Dedifferentiated amniotic fluid mesenchymal stem cell (primary cell): Measurements from ENCODE around the gene CTNNA3.
A peak's percentile ranks its signal among the peaks of the same experiment; 100 is the strongest.
"Not testable (repeated sequence)": the region's sequence is repeated elsewhere in the genome, so short reads cannot be mapped to it uniquely, and the experiment has no call there.

Experiments used
- DNase-seq: peaks from one replicate; pipeline ENCODE4 v3.0.0-alpha.2; 2016; ENCODE audit errors: extremely low spot score

CTNNA3 gene

DNA sequence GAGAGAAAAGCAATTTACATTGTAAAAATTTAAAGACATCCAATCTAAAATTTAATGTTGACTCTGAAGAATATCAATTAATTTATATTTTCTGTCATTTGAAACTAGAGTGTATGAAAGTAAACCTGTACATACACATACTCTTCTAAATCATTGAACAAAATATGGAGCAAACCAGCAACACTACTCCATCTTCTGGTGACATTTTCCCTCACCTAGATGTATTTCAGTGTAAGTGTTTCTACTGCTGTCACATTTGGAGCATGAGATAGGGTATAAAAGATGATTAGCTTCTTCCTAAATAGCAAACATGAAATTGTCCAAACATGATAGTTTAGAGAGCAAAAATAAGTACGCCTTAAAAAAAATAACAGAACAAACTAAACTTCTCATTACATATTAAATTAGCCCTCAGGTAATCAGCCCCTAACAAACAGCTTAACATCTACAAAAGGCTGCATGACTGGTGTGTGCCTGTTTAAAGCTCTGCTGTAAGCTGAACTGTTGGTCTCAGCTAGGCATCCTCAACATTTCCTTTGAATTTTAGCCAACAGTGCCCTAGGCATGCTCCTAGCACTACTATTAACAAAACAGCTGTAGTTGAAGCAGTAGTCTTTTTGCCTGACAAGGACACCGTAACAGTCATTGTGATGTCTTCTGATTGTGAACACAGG lies 189.8 kb downstream of the CTNNA3 start:
- DNase-seq, result peak; percentile 41

DNA sequence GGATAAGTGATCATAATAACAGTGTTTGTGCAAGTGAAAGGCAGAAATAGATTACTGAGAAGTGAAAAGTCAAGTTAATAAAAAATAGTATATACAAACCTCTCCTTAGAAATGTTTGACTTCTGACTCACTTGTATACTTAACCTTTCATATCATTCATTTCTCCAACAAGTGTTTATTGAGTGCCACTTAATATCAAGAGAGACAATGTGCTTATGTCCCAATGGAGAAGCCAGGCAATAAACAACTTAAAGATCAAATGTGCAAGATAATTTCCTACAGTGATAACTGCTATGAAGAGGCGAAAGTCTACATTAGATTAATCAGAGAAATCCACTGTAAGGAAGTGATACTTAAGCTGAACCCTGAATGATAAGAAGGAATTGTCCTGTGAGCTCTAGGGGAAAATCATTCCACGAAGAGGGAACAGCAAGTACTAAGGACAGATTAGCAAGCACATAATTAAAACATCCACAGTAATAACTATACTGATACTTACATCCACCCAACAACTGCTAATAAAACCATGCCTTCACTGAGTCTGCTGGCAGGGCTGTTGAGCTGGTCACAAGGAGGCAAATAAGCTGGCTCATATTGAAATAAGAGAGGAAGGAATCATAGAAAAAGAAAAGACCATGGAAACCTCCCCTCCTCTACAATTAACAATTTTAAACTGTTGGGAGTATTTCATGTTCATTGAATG lies 203.5 kb downstream of the CTNNA3 start:
- no peak for DNase-seq

- DNase-seq, result no peak
Measured at GRCh38 chr10:67487906-67488619, 207.9 kb downstream of the CTNNA3 start.

GRCh38 chr10:67487199-67487598 lies 208.8 kb downstream of the CTNNA3 start:
- DNase-seq, result no peak

GRCh38 chr10:67477868-67478267 lies 218.1 kb downstream of the CTNNA3 start:
- DNase-seq, result no peak

DNA sequence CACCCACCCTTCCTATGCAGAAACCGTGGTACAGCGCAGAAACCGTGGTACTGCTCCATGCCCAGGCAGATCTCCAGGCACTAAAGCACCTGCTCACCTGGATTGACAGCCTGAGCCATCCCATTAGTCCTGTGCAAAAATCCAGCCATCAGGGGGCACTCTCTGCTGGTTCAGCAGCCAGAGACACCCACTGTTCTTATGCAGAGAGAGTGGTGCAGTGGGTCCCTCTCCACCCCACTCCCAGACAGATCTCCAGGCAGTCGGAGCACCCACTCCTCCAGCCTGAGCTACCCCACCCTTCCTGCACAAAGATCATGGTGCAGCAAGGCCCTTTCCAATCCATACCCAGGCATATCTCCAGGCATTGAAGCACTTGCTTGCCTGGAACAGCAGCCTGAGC lies 219.8 kb downstream of the CTNNA3 start:
- DNase-seq, result no peak

- no peak for DNase-seq
Measured at GRCh38 chr10:67473850-67474633, 222.0 kb downstream of the CTNNA3 start.

- no peak for DNase-seq
Measured at GRCh38 chr10:67471022-67471421, 225.0 kb downstream of the CTNNA3 start.

GRCh38 chr10:67464278-67464677 lies 231.7 kb downstream of the CTNNA3 start:
- DNase-seq, result no peak

GRCh38 chr10:67452892-67453291 lies 243.1 kb downstream of the CTNNA3 start:
- DNase-seq, result no peak

DNA sequence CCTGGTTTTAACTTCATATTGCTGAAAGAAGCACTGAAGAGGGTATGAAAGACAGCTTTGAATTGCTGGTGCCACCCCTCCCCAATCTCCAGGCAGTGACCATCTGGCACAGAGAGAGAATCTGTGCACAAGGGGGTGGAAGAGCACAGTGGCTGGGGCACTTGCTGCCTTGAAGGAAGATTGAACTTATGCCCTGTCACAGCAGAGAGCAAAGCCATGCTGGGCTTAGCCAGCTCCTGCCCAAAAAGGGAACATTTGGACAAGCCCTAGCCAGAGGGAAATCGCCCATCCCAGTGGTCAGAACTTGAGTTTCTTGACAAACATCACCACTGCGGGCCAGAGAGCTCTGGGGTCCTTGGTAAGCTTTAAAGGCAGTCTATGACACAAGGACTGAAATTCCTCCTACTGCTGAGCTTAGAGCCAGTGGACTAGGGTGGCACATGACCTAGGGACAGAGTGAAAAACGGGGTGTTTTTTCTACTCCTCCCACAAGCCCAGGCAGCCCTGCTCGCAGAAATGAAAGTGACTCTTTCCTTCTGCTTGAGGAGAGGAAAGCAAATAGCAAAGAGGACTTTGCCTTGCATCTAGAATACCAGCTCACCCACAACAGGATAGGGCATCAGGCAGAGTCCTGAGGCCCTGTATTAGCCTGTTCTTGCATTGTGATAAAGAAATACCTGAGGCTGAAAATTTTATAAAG lies 257.2 kb downstream of the CTNNA3 start:
- DNase-seq, result no peak

DNA sequence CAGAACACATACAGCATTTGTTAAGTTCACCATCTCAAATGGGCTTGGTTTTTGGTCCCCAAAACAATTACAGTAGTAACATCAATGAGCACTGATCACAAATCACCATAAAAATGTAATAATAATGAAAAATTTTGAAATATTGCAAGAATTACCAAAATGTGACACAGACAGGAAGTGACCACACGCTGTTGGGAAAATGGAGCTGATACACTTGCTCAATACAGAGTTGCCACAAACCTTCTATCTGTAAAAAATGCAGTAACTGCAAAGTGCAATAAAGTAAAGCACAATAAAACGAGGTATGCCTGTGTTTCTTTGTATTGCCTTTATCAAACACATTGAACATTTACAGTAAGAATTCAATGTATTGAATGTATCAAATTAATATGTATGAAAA lies 262.7 kb downstream of the CTNNA3 start:
- no peak for DNase-seq

GRCh38 chr10:67402620-67403019 lies 293.4 kb downstream of the CTNNA3 start:
- DNase-seq, result no peak

DNA sequence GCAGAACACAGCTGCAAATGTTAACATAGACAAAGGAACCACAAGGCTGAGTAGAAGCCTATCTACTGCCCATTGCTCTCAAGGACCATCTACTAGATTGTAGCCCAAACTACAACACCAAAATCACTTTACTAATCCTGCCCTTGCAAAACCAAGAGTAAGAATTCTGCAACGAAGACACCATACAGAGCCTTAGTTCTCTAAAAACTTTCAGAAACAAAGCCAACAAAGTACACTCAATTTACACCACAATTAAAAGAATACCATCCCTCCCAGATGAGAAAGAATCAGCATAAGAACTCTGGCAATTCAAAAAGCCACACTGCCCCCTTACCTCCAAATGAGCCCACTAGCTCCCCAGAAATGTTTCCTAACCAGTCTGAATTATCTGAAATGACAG lies 294.3 kb downstream of the CTNNA3 start:
- no peak for DNase-seq

GRCh38 chr10:67386841-67387533 lies 309.0 kb downstream of the CTNNA3 start:
- not testable (repeated sequence) for DNase-seq

DNA sequence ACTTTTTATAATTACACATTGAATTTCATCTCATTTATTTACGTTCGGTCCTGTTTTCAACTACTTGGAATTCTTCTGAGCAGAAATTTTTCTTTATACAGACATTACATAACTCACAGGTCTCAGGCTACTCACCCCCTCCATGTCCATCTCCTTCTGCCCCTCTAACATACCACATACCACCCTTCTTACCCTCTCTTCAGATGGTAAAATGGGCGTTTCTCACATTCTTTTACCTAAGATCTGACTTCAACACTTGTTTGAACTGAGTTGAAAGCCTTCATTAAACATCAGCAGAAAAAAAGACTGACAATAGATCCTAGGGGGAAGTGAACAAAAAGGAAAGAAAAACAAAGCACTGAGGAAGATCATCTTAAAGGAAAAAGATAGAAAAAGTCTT lies 309.7 kb downstream of the CTNNA3 start:
- no peak for DNase-seq

DNA sequence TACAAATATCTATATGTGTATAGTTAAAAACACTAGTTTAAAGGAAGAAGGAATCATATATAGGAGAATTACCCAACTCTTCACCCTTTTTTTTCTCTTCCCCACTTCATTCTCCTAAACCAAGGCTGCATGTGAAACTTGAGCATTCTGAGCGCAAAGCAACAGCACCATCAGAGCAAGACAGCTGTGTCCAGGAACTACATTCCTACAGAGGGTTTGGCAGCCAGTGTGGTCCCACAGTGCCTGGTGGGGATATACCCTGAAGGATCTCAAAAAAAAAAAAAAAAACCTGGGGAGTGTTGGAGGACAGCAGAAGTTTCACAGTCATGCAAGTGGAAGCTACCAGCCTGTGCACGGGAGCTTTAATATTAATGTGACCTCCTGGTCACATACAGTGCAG lies 310.4 kb downstream of the CTNNA3 start:
- no peak for DNase-seq

- no peak for DNase-seq
Measured at GRCh38 chr10:67385089-67385488, 310.9 kb downstream of the CTNNA3 start.

DNA sequence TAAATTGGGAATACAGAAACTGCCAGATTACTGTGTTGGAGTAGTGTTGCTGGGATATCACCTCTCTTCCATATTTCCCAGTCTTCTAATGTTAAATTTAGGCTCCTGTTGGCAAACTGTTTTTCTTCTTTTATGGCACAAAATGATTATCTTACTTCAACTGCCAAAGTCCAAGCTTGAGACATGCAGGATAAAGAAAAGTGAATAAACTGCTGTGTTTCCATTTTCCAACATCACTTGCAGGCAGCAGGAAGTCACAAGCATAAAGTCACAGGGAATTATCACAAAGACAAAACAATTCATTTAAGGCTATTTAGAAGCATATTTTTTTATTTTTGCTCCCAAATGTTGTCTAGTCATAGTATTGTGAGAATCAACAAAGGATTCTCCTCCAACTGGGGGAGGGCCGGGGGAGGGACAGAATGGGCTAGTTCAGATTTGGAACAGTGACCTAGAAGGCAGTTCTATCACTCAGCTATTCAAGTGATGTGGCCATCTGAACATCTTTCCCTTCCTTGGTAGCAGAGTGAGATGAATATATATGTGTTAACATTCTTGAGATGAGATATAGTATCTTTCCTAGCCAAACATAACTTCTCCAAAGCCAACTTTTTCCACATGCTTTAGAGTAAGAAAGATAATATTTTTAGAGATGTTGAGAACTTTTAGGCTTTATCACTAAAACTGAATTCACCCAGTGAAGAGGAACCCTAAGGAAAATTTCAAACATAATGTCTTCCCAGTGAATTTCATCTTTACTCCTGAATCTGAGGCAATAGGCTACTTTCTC lies 364.7 kb downstream of the CTNNA3 start:
- DNase-seq, result no peak
